Parathyroid adenoma (tissue), 2 donors: Measurements from ENCODE around the gene PDE8B.

Experiments
- H2AFZ ChIP-seq: fragments of 300-600 bp; sonication (generic); one replicate; pipeline ENCODE4 v1.7.0; 2017; ENCODE audit warnings: antibody characterized with exemption, mild to moderate bottlenecking
- H3K27ac ChIP-seq: fragments of 300-600 bp; sonication (generic); one replicate; pipeline ENCODE4 v1.7.0; 2017
- H3K27me3 ChIP-seq: fragments of 300-600 bp; sonication (generic); one replicate; pipeline ENCODE4 v1.7.0; 2017; ENCODE audit warnings: low read length; ENCODE audit not compliant: control insufficient read depth, insufficient read depth
- H3K36me3 ChIP-seq: fragments of 300-600 bp; sonication (generic); one replicate; pipeline ENCODE4 v1.7.0; 2017; ENCODE audit warnings: low read length; ENCODE audit not compliant: control insufficient read depth, insufficient read depth
- H3K4me1 ChIP-seq: fragments of 300-600 bp; sonication (generic); one replicate; pipeline ENCODE4 v1.7.0; 2017; ENCODE audit warnings: control low read depth
- H3K4me2 ChIP-seq: fragments of 300-600 bp; sonication (generic); one replicate; pipeline ENCODE4 v1.7.0; 2017; ENCODE audit warnings: low read length
- H3K4me3 ChIP-seq: fragments of 300-600 bp; sonication (generic); one replicate; pipeline ENCODE4 v1.7.0; 2017; ENCODE audit warnings: low read depth, low read length
- H3K79me2 ChIP-seq: fragments of 300-600 bp; sonication (generic); one replicate; pipeline ENCODE4 v1.7.0; 2017; ENCODE audit warnings: control low read depth
- H3K9ac ChIP-seq: fragments of 300-600 bp; sonication (generic); one replicate; pipeline ENCODE4 v1.7.0; 2017; ENCODE audit warnings: mild to moderate bottlenecking
- H3K9me3 ChIP-seq: fragments of 300-600 bp; sonication (generic); one replicate; pipeline ENCODE4 v1.7.0; 2017; ENCODE audit warnings: low read length; ENCODE audit not compliant: control insufficient read depth
- TF ChIP-seq, protein P1 (sequence below): fragments of 300-600 bp; sonication (generic); IDR thresholded peaks from one replicate; pipeline ENCODE4 v1.7.0; 2017; ENCODE audit warnings: antibody characterized with exemption, mild to moderate bottlenecking
- donor health status: primary hyperparathyroidism.

The PDE8B gene

DNA sequence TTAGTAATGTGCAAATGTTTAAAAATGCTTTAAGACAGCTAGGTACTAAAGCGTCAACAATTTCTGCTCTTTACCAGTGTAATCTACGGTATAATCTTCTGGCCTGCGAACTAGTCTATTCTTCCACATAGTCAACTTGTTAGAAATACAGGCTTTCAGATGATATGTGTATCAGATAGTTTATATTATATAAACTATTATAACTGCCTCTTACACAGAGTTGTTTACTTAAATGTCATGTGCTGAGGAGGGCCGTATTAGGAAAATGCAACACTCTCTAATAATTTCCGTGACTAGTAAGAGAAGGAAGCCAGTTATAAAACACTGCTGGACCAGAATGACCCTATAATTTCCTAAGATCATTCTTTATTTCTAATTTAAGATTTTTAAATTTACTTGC is 218.0 kb downstream of the PDE8B start:
- no peaks in the 10 kb centered on the region for H3K9me3 ChIP-seq
- no peak overlapping the region for H3K9ac ChIP-seq
- no peaks in the 10 kb centered on the region for H3K27me3 ChIP-seq
- no peak overlapping the region for H2AFZ ChIP-seq
- no peak overlapping the region for H3K4me3 ChIP-seq
- TF ChIP-seq, protein P1, sequence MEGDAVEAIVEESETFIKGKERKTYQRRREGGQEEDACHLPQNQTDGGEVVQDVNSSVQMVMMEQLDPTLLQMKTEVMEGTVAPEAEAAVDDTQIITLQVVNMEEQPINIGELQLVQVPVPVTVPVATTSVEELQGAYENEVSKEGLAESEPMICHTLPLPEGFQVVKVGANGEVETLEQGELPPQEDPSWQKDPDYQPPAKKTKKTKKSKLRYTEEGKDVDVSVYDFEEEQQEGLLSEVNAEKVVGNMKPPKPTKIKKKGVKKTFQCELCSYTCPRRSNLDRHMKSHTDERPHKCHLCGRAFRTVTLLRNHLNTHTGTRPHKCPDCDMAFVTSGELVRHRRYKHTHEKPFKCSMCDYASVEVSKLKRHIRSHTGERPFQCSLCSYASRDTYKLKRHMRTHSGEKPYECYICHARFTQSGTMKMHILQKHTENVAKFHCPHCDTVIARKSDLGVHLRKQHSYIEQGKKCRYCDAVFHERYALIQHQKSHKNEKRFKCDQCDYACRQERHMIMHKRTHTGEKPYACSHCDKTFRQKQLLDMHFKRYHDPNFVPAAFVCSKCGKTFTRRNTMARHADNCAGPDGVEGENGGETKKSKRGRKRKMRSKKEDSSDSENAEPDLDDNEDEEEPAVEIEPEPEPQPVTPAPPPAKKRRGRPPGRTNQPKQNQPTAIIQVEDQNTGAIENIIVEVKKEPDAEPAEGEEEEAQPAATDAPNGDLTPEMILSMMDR = no peak
- H3K4me1 ChIP-seq = no peaks in the 10 kb centered on the region
- no peaks in the 10 kb centered on the region for H3K36me3 ChIP-seq
- H3K27ac ChIP-seq = no peak overlapping the region
- H3K79me2 ChIP-seq = no peaks in the 10 kb centered on the region
- no peak overlapping the region for H3K4me2 ChIP-seq

DNA sequence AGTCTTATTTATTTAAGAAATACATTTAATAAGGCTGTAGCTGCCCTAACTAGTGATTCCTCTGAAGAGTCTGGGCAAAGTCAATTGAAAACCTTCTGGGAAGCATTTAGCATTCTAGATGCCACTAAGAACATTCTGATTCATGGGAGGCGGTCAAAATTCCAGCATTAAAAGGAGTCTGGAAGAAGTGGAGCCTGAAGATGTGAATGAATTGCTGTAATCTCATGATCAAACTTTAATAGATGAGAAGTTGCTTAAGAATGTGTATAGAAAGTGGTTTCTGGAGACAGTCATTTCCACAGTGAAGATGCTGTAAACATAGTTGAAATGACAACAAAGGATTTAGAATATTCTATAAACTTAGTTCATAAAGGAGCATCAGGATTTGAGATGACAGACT is 220.2 kb downstream of the PDE8B start:
- no peaks in the 10 kb centered on the region for H3K9me3 ChIP-seq
- no peak overlapping the region for H3K9ac ChIP-seq
- no peak overlapping the region for H3K4me3 ChIP-seq
- H2AFZ ChIP-seq = no peak overlapping the region
- no peaks in the 10 kb centered on the region for H3K27me3 ChIP-seq
- H3K4me1 ChIP-seq = no peaks in the 10 kb centered on the region
- no peak overlapping the region for H3K27ac ChIP-seq
- H3K36me3 ChIP-seq = no peaks in the 10 kb centered on the region
- H3K4me2 ChIP-seq = no peak overlapping the region
- TF ChIP-seq, protein P1 = no peak
- H3K79me2 ChIP-seq = no peaks in the 10 kb centered on the region

DNA sequence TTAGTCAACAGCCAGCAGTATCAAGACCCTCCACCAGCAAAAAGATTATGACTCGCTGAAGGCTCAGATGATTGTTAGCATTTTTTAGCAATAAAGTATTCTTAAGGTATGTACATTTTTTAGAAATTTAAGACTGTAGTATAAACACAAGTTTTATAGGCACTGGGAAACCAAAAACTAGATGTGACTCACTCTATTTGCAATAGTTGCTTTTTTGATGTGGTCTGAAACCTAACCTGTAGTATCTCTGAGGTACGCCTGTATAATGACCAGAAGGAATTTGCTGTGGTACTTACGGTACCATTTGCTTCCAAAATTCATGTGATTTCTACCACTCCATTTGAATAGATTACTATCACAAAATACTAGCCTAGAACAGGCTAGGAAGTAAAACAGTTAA is 220.8 kb downstream of the PDE8B start:
- no peak overlapping the region for H3K27ac ChIP-seq
- TF ChIP-seq, protein P1 = no peak

DNA sequence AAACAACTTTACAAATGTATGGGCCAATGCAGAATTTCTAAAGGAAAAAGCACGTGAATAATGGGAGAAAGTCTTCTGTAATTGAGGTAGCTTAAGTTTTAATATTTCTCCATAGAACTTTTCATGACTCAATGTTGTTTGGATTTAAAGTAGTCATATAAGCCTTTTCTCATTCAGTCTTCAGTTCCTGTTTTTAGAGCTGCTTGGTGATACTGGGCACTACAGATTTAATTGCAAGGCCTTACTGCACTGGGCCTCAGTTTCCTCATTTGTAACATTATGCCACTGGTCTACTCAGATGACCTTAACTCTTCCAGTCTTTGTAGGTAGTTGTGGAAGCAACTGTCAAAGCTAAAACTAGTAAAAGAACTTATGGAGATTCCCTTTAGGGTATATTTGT is 221.2 kb downstream of the PDE8B start:
- Histone ChIP-seq H3K9me3 (no peaks in the 10 kb centered on the region), H3K36me3 (no peaks in the 10 kb centered on the region), H3K27ac (no peak overlapping the region), H3K79me2 (no peaks in the 10 kb centered on the region), H3K9ac (no peak overlapping the region), H3K4me1 (no peaks in the 10 kb centered on the region), H3K4me2 (no peak overlapping the region), H2AFZ (no peak overlapping the region), H3K4me3 (no peak overlapping the region), H3K27me3 (no peaks in the 10 kb centered on the region)
- TF ChIP-seq, protein P1 = no peak

More for the DNA sequence above, 220.8 kb downstream of the PDE8B start:
- H3K27me3 ChIP-seq = no peaks in the 10 kb centered on the region
- no peak overlapping the region for H3K9ac ChIP-seq
- no peaks in the 10 kb centered on the region for H3K9me3 ChIP-seq
- H3K79me2 ChIP-seq = no peaks in the 10 kb centered on the region
- no peak overlapping the region for H3K4me2 ChIP-seq
- H3K36me3 ChIP-seq = no peaks in the 10 kb centered on the region
- H3K4me3 ChIP-seq = no peak overlapping the region
- no peaks in the 10 kb centered on the region for H3K4me1 ChIP-seq
- no peak overlapping the region for H2AFZ ChIP-seq

DNA sequence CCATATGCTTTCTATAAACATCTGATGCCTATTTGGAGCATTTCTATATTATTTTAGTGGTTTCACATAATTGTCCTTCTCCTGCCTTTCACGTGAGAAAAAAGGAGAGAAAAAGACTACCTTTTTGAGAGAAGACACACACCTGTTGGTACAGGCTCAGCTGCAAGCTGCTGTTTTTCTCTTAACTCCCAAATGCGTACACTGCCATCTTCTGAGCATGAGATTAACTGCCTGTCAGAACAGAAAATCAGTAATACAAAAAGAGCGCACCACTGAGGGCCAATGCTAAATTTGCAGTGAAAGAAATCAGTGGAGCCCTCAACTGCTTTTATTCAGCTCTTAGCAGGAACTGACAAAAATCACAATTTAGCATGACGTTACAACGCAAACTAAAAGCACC is 226.7 kb downstream of the PDE8B start:
- TF ChIP-seq, protein P1 = no peak
- no peaks in the 10 kb centered on the region for H3K79me2 ChIP-seq
- H3K4me1 ChIP-seq = no peaks in the 10 kb centered on the region
- H3K27ac ChIP-seq = no peak overlapping the region
- no peaks in the 10 kb centered on the region for H3K36me3 ChIP-seq
- H3K9ac ChIP-seq = no peak overlapping the region
- no peak overlapping the region for H2AFZ ChIP-seq
- no peak overlapping the region for H3K4me2 ChIP-seq
- H3K4me3 ChIP-seq = no peak overlapping the region
- H3K9me3 ChIP-seq = no peaks in the 10 kb centered on the region
- no peaks in the 10 kb centered on the region for H3K27me3 ChIP-seq
